Activated CD4-positive, alpha-beta T cell treated with anti-CD3 and anti-CD28 coated beads, Interleukin-2, amount 10 ng/mL, durations not matched to agents 24 days and 14 days (primary cell): ENCODE measurements around the gene MTF1. TPM values are rescaled to one million over a fixed set of nuclear protein-coding genes. Genes with fewer than 3 reads are reported as not detected.
"Not testable (repeated sequence)": the region's sequence is repeated elsewhere in the genome, so short reads cannot be mapped to it uniquely, and the experiment has no call there.

Source experiments
- DNase-seq: peaks from one replicate; pipeline ENCODE4 v3.0.0; 2022
- H3K27ac Mint-ChIP-seq: one replicate; pipeline ENCODE4 v1.8.0; 2022; ENCODE audit warnings: mild to moderate bottlenecking, mixed read lengths
- H3K27me3 Mint-ChIP-seq: one replicate; pipeline ENCODE4 v1.8.0; 2022; ENCODE audit warnings: mixed read lengths
- H3K36me3 Mint-ChIP-seq: one replicate; pipeline ENCODE4 v1.8.0; 2022; ENCODE audit warnings: low read depth, mild to moderate bottlenecking, mixed read lengths
- H3K4me1 Mint-ChIP-seq: one replicate; pipeline ENCODE4 v1.8.0; 2021; ENCODE audit warnings: mixed read lengths
- H3K4me3 Mint-ChIP-seq: one replicate; pipeline ENCODE4 v1.8.0; 2022; ENCODE audit warnings: mild to moderate bottlenecking, moderate library complexity, mixed read lengths
- H3K9me3 Mint-ChIP-seq: one replicate; pipeline ENCODE4 v1.8.0; 2021; ENCODE audit warnings: mixed read lengths
- intact Hi-C: fragments of 100-400 bp; cut with micrococcal nuclease; formaldehyde crosslinking; loops from one replicate; pipeline ENCODE4 v1.15.1; 2023
- total RNA-seq: library from RNA; stranded (reverse); gene quantifications from 2 replicates; pipeline ENCODE4 v1.2.3, GENCODE V29; 2022

MTF1 gene
- total RNA-seq, 1 donor from 2014 or later, result 31.2 TPM

GRCh38 chr1:37776946-37777516 lies 82.4 kb downstream of the MTF1 start:
- DNase-seq, result no peak
- Mint-ChIP-seq H3K4me1 (peaks cover 8% of the 10 kb centered on the region), H3K4me3 (no peak overlapping the region), H3K27ac (no peak overlapping the region), H3K9me3 (no peaks in the 10 kb centered on the region), H3K36me3 (no peaks in the 10 kb centered on the region), H3K27me3 (peaks cover 8% of the 10 kb centered on the region)
- intact Hi-C loops, result no loop called here

DNA sequence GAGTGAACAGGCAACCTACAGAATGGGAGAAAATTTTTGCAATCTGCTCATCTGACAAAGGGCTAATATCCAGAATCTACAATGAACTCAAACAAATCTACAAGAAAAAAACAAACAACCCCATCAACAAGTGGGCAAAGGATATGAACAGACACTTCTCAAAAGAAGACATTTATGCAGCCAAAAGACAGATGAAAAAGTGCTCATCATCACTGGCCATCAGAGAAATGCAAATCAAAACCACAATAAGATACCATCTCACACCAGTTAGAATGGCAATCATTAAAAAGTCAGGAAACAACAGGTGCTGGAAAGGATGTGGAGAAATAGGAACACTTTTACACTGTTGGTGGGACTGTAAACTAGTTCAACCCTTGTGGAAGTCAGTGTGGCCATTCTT lies 88.0 kb downstream of the MTF1 start:
- H3K4me3 Mint-ChIP-seq, intact Hi-C loops, H3K36me3 Mint-ChIP-seq, DNase-seq, H3K27ac Mint-ChIP-seq, H3K9me3 Mint-ChIP-seq, H3K4me1 Mint-ChIP-seq: not testable (repeated sequence)
- H3K27me3 Mint-ChIP-seq, result peaks cover 38% of the 10 kb centered on the region

DNA sequence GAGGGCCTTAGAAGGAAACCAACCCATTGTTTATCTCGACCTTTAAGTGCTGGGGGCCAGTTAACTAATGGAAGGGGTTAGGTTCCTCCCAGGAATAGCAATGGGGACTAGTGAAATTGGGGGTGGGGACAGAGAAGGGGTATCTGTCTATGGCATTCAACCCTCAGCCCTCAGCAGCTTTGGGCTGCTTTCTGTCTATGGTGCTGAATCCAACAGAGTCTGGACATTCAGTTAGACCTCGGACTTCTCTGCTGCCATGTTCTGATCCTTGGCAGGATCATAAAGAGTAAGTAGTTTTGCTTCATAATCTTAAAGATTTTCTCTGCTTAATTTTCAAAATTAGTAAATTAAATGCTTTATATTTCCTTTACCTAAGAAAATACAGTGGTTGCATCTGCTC lies 91.9 kb downstream of the MTF1 start:
- Mint-ChIP-seq H3K4me1 (peaks cover 10% of the 10 kb centered on the region), H3K27me3 (peaks cover 68% of the 10 kb centered on the region), H3K27ac (no peak overlapping the region), H3K9me3 (peaks cover 6% of the 10 kb centered on the region), H3K4me3 (no peak overlapping the region), H3K36me3 (no peaks in the 10 kb centered on the region)
- intact Hi-C loops, result no loop called here
- no peak for DNase-seq

GRCh38 chr1:37765916-37766664 lies 93.3 kb downstream of the MTF1 start:
- no peak for DNase-seq
- Mint-ChIP-seq H3K9me3 (peaks cover 6% of the 10 kb centered on the region), H3K27me3 (peaks cover 71% of the 10 kb centered on the region), H3K27ac (no peak overlapping the region), H3K36me3 (no peaks in the 10 kb centered on the region), H3K4me3 (peak overlapping the region; percentile 64), H3K4me1 (peaks cover 10% of the 10 kb centered on the region)
- intact Hi-C loops, result no loop called here

DNA sequence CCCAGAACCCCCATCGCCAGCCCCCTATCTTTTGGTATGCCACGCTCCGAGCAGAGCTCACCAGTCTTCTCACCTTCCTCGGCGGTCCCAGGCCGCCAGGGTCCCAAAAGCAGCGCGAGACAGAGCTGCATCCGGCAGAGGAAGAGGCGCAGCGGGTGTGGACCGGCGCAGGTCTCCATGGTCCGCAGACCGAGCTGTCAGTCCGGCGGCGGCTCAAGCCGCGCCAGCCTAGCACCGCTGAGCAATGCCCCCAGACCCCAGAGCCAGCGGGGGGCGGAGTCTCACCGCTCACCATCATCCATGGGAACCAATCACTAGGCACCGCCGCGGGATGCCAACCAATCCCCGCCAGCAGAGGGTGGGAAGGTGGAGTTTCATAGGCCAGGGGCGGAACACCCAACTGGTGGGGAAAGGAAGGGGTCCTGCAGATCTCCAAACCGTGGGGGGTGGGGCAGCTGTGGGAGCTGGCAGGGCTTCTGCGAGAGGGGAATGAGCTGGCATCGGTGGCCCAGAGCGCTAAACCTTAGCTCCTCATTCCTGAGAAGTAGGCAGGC lies 94.4 kb downstream of the MTF1 start, which contains the start of gene EPHA10:
TSS of gene EPHA10 (minus strand) at position 233 of the 554 bp plus-strand sequence. CDS start at position 179, 54 bp downstream.
- H3K36me3 Mint-ChIP-seq, result no peaks in the 10 kb centered on the region
- DNase-seq, result no peak
- H3K27ac Mint-ChIP-seq, result peak within 1 kb of the TSS; percentile 46
- H3K27me3 Mint-ChIP-seq, result peaks cover 64% of the 10 kb centered on the region
- H3K4me3 Mint-ChIP-seq, result peak within 1 kb of the TSS; percentile 64
- H3K9me3 Mint-ChIP-seq, result peaks cover 6% of the 10 kb centered on the region
- intact Hi-C loops, result no loop called here
- peaks cover 10% of the 10 kb centered on the region for H3K4me1 Mint-ChIP-seq

- Mint-ChIP-seq H3K4me3 (no peak overlapping the region), H3K27ac (peak overlapping the region; percentile 46), H3K9me3 (peaks cover 6% of the 10 kb centered on the region), H3K36me3 (no peaks in the 10 kb centered on the region), H3K27me3 (peaks cover 63% of the 10 kb centered on the region), H3K4me1 (peaks cover 10% of the 10 kb centered on the region)
- intact Hi-C loops, result no loop called here
- DNase-seq, result peak; percentile 86
Observed at GRCh38 chr1:37764414-37764825, 95.0 kb downstream of the MTF1 start.

GRCh38 chr1:37763791-37764413 lies 95.5 kb downstream of the MTF1 start:
- peaks cover 10% of the 10 kb centered on the region for H3K4me1 Mint-ChIP-seq
- DNase-seq, result no peak
- peaks cover 6% of the 10 kb centered on the region for H3K9me3 Mint-ChIP-seq
- no peak overlapping the region for H3K27ac Mint-ChIP-seq
- intact Hi-C loops, result no loop called here
- peaks cover 59% of the 10 kb centered on the region for H3K27me3 Mint-ChIP-seq
- H3K36me3 Mint-ChIP-seq, result no peaks in the 10 kb centered on the region
- H3K4me3 Mint-ChIP-seq, result no peak overlapping the region

- no peak for DNase-seq
- intact Hi-C loops, result no loop called here
- Mint-ChIP-seq H3K36me3 (no peaks in the 10 kb centered on the region), H3K27me3 (peaks cover 48% of the 10 kb centered on the region), H3K4me3 (no peak overlapping the region), H3K9me3 (peaks cover 6% of the 10 kb centered on the region), H3K4me1 (peaks cover 10% of the 10 kb centered on the region), H3K27ac (no peak overlapping the region)
Observed at GRCh38 chr1:37762516-37762915, 96.9 kb downstream of the MTF1 start.

GRCh38 chr1:37761416-37762095 lies 97.8 kb downstream of the MTF1 start:
- Mint-ChIP-seq H3K9me3 (peaks cover 6% of the 10 kb centered on the region), H3K27me3 (peaks cover 40% of the 10 kb centered on the region), H3K36me3 (no peaks in the 10 kb centered on the region), H3K4me3 (no peak overlapping the region), H3K4me1 (peaks cover 10% of the 10 kb centered on the region), H3K27ac (no peak overlapping the region)
- intact Hi-C loops, result no loop called here
- DNase-seq, result no peak

Other genes starting within 250 kb of the MTF1 start
- not detected in 2 replicates for gene RSPO1, start 224.7 kb downstream of the MTF1 start, total RNA-seq
- gene CDCA8, start 167.1 kb downstream of the MTF1 start, total RNA-seq, result 35.6 and 35.9 TPM in 2 replicates
- 0.21 and 0.31 TPM in 2 replicates for gene EPHA10, start 94.5 kb downstream of the MTF1 start, total RNA-seq
- gene MANEAL, start 65.7 kb downstream of the MTF1 start, total RNA-seq, result 2.7 and 3.1 TPM in 2 replicates
- gene C1orf122, start 51.8 kb downstream of the MTF1 start, total RNA-seq, result 26.4 and 26.7 TPM in 2 replicates
- 69.9 and 76.1 TPM in 2 replicates for gene YRDC, start 51.4 kb downstream of the MTF1 start, total RNA-seq
- gene INPP5B, start 87.5 kb upstream of the MTF1 start, total RNA-seq, result 23.8 and 27.2 TPM in 2 replicates
- gene SF3A3, start 130.4 kb upstream of the MTF1 start, total RNA-seq, result 132 and 144 TPM in 2 replicates
- gene FHL3, start 145.9 kb upstream of the MTF1 start, total RNA-seq, result 40.8 and 41.9 TPM in 2 replicates
- 99.5 and 111 TPM in 2 replicates for gene UTP11, start 153.1 kb upstream of the MTF1 start, total RNA-seq
- 1.4 and 1.5 TPM in 2 replicates for gene POU3F1, start 187.2 kb upstream of the MTF1 start, total RNA-seq